LHCN-M2 (cell line): ENCODE results near the gene MAP3K12. TPM values are rescaled to one million over a fixed set of nuclear protein-coding genes. Genes with fewer than 3 reads are reported as not detected.

Source experiments
- DNase-seq: peaks from one replicate; pipeline ENCODE4 v3.0.0-alpha.2; 2012; ENCODE audit warnings: low read depth
- total RNA-seq: library from RNA; depleted of rRNA; stranded (reverse); fragments of >200 nt; gene quantifications from 2 replicates; pipeline ENCODE4 v1.2.3, GENCODE V29; 2014

MAP3K12 gene
- total RNA-seq, 1 experiment from 2014 or later = 38.6 TPM

- DNase-seq = no peak
Measured at GRCh38 chr12:53474077-53474476, 25.2 kb downstream of the MAP3K12 start.

GRCh38 chr12:53472056-53472582 is 27.1 kb downstream of the MAP3K12 start:
- DNase-seq = no peak

GRCh38 chr12:53468282-53468681 is 31.0 kb downstream of the MAP3K12 start:
- DNase-seq = no peak

GRCh38 chr12:53467880-53468279 is 31.4 kb downstream of the MAP3K12 start:
- DNase-seq = no peak

GRCh38 chr12:53467082-53467481 is 32.2 kb downstream of the MAP3K12 start:
- DNase-seq = no peak

GRCh38 chr12:53466640-53467039 is 32.6 kb downstream of the MAP3K12 start:
- no peak for DNase-seq

- no peak for DNase-seq
Measured at GRCh38 chr12:53465679-53466078, 33.6 kb downstream of the MAP3K12 start.

GRCh38 chr12:53464685-53465418 is 34.4 kb downstream of the MAP3K12 start:
- no peak for DNase-seq

GRCh38 chr12:53463802-53464560 is 35.3 kb downstream of the MAP3K12 start:
- no peak for DNase-seq

GRCh38 chr12:53462935-53463334 is 36.3 kb downstream of the MAP3K12 start:
- no peak for DNase-seq

GRCh38 chr12:53461591-53461990 is 37.7 kb downstream of the MAP3K12 start:
- no peak for DNase-seq

GRCh38 chr12:53461059-53461458 is 38.2 kb downstream of the MAP3K12 start:
- DNase-seq = no peak

GRCh38 chr12:53459097-53459496 is 40.2 kb downstream of the MAP3K12 start:
- DNase-seq = no peak

- no peak for DNase-seq
Measured at GRCh38 chr12:53456654-53457366, 42.4 kb downstream of the MAP3K12 start.

- no peak for DNase-seq
Measured at GRCh38 chr12:53454707-53455106, 44.6 kb downstream of the MAP3K12 start.

- DNase-seq = no peak
Measured at GRCh38 chr12:53453953-53454640, 45.2 kb downstream of the MAP3K12 start.

- peak; percentile 86 for DNase-seq
Measured at GRCh38 chr12:53452159-53453077, 46.8 kb downstream of the MAP3K12 start.

GRCh38 chr12:53451661-53452158 is 47.5 kb downstream of the MAP3K12 start, which contains the start of gene PCBP2:
PCBP2 (plus strand) TSS chr12:53452102; CDS start chr12:53454801, 2,699 bp downstream.
- DNase-seq = peak; percentile 100

GRCh38 chr12:53450936-53451335 is 48.3 kb downstream of the MAP3K12 start:
- no peak for DNase-seq
